Measurements from ENCODE around the gene WNT11.

Gene WNT11

GRCh38 chr11:76185511-76185910 is 20.8 kb downstream of the WNT11 start:
- Histone ChIP-seq H3K36me3 (ENCODE audit: control insufficient read depth in 4 of 4, insufficient read depth in 4 of 4, low read length in 3 of 4) (no peaks in the 10 kb centered on the region), H3K9me3 (ENCODE audit: control extremely low read depth in 1 of 5, control insufficient read depth in 4 of 5, insufficient read depth in 2 of 5, low read depth in 1 of 5, low read length in 4 of 5) (no peaks in the 10 kb centered on the region), H3K4me3 (ENCODE audit: control insufficient read depth in 1 of 7, extremely low read depth in 1 of 7, insufficient read depth in 4 of 7, low read depth in 2 of 7, low read length in 6 of 7) (no peak overlapping the region), H3K4me1 (ENCODE audit: control extremely low read depth in 1 of 4, control insufficient read depth in 4 of 4, insufficient read depth in 4 of 4, low read length in 3 of 4) (peaks cover 0 to 15% (median 11%) of the 10 kb centered on the region in 4 experiments), H3K27me3 (replicated peaks in 2 of 5; ENCODE audit: control insufficient read depth in 4 of 5, insufficient read depth in 5 of 5, low read length in 4 of 5) (no peaks in the 10 kb centered on the region), H3K27ac (ENCODE audit: insufficient read depth in 1 of 2, low read depth in 1 of 2, low read length in 2 of 2, poor library complexity in 1 of 2, severe bottlenecking in 2 of 2) (no peak overlapping the region)
- no peak for DNase-seq
- ChIA-PET POLR2A (no interaction called here), CTCF (interaction anchor here (1.3 to 1.5 kb wide), 5 partner anchors 10 to 288 kb away, joined by 3 to 9 read pairs (median 4); no protein-coding TSS in a partner anchor)
- WGBS (ENCODE audit: insufficient coverage): 96% methylated on average over 9 of the region's 10 CpGs

- CTCF ChIA-PET: interaction anchor here (0.9 to 1.3 kb wide), 2 partner anchors 13 to 133 kb away, joined by 3 to 4 read pairs; no protein-coding TSS in a partner anchor
- Histone ChIP-seq H3K9me3 (ENCODE audit: control extremely low read depth in 1 of 5, control insufficient read depth in 4 of 5, insufficient read depth in 2 of 5, low read depth in 1 of 5, low read length in 4 of 5) (no peaks in the 10 kb centered on the region), H3K27ac (ENCODE audit: insufficient read depth in 1 of 2, low read depth in 1 of 2, low read length in 2 of 2, poor library complexity in 1 of 2, severe bottlenecking in 2 of 2) (no peak overlapping the region), H3K27me3 (replicated peaks in 2 of 5; ENCODE audit: control insufficient read depth in 4 of 5, insufficient read depth in 5 of 5, low read length in 4 of 5) (no peaks in the 10 kb centered on the region), H3K4me1 (ENCODE audit: control extremely low read depth in 1 of 4, control insufficient read depth in 4 of 4, insufficient read depth in 4 of 4, low read length in 3 of 4) (peaks cover 0 to 15% (median 11%) of the 10 kb centered on the region in 4 experiments), H3K36me3 (ENCODE audit: control insufficient read depth in 4 of 4, insufficient read depth in 4 of 4, low read length in 3 of 4) (no peaks in the 10 kb centered on the region), H3K4me3 (ENCODE audit: control insufficient read depth in 1 of 7, extremely low read depth in 1 of 7, insufficient read depth in 4 of 7, low read depth in 2 of 7, low read length in 6 of 7) (no peak overlapping the region)
- POLR2A ChIA-PET: no interaction called here
- peak in 2 of 3 donors; percentile 33 to 46 for DNase-seq
- 29% methylated on average over 3 of the region's 7 CpGs for WGBS (ENCODE audit: insufficient coverage)
Measured at GRCh38 chr11:76184551-76184993, 21.7 kb downstream of the WNT11 start.

- DNase-seq: no peak
- Histone ChIP-seq H3K9me3 (ENCODE audit: control extremely low read depth in 1 of 5, control insufficient read depth in 4 of 5, insufficient read depth in 2 of 5, low read depth in 1 of 5, low read length in 4 of 5) (no peaks in the 10 kb centered on the region), H3K27me3 (replicated peaks in 2 of 5; ENCODE audit: control insufficient read depth in 4 of 5, insufficient read depth in 5 of 5, low read length in 4 of 5) (no peaks in the 10 kb centered on the region), H3K4me1 (ENCODE audit: control extremely low read depth in 1 of 4, control insufficient read depth in 4 of 4, insufficient read depth in 4 of 4, low read length in 3 of 4) (peaks cover 0 to 15% (median 11%) of the 10 kb centered on the region in 4 experiments), H3K4me3 (ENCODE audit: control insufficient read depth in 1 of 7, extremely low read depth in 1 of 7, insufficient read depth in 4 of 7, low read depth in 2 of 7, low read length in 6 of 7) (no peak overlapping the region), H3K27ac (ENCODE audit: insufficient read depth in 1 of 2, low read depth in 1 of 2, low read length in 2 of 2, poor library complexity in 1 of 2, severe bottlenecking in 2 of 2) (no peak overlapping the region), H3K36me3 (ENCODE audit: control insufficient read depth in 4 of 4, insufficient read depth in 4 of 4, low read length in 3 of 4) (no peaks in the 10 kb centered on the region)
- ChIA-PET POLR2A (no interaction called here), CTCF (interaction anchor here (1.0 kb wide), 1 partner anchor 25 kb away, joined by 3 read pairs; the partner anchor contains the start of gene WNT11)
- WGBS (ENCODE audit: insufficient coverage): over 99% methylated on average over 10 of the region's 15 CpGs
Measured at GRCh38 chr11:76181371-76181770, 24.9 kb downstream of the WNT11 start.

- H3K27me3 ChIP-seq (replicated peaks in 2 of 5; ENCODE audit: control insufficient read depth in 4 of 5, insufficient read depth in 5 of 5, low read length in 4 of 5): no peaks in the 10 kb centered on the region
- 91% methylated on average over 12 of the region's 13 CpGs for WGBS (ENCODE audit: insufficient coverage)
- POLR2A ChIA-PET: no interaction called here
- peaks cover 0 to 4% (median 1%) of the 10 kb centered on the region in 4 experiments for H3K4me1 ChIP-seq (ENCODE audit: control extremely low read depth in 1 of 4, control insufficient read depth in 4 of 4, insufficient read depth in 4 of 4, low read length in 3 of 4)
- CTCF ChIA-PET: no interaction called here
- no peak for DNase-seq
- H3K4me3 ChIP-seq (ENCODE audit: control insufficient read depth in 1 of 7, extremely low read depth in 1 of 7, insufficient read depth in 4 of 7, low read depth in 2 of 7, low read length in 6 of 7): no peak overlapping the region
- H3K36me3 ChIP-seq (ENCODE audit: control insufficient read depth in 4 of 4, insufficient read depth in 4 of 4, low read length in 3 of 4): no peaks in the 10 kb centered on the region
- H3K9me3 ChIP-seq (ENCODE audit: control extremely low read depth in 1 of 5, control insufficient read depth in 4 of 5, insufficient read depth in 2 of 5, low read depth in 1 of 5, low read length in 4 of 5): no peaks in the 10 kb centered on the region
- no peak overlapping the region for H3K27ac ChIP-seq (ENCODE audit: insufficient read depth in 1 of 2, low read depth in 1 of 2, low read length in 2 of 2, poor library complexity in 1 of 2, severe bottlenecking in 2 of 2)
Measured at GRCh38 chr11:76179147-76179546, 27.2 kb downstream of the WNT11 start.

GRCh38 chr11:76177250-76177686 is 29.0 kb downstream of the WNT11 start:
- Histone ChIP-seq H3K4me3 (ENCODE audit: control insufficient read depth in 1 of 7, extremely low read depth in 1 of 7, insufficient read depth in 4 of 7, low read depth in 2 of 7, low read length in 6 of 7) (no peak overlapping the region), H3K27ac (ENCODE audit: insufficient read depth in 1 of 2, low read depth in 1 of 2, low read length in 2 of 2, poor library complexity in 1 of 2, severe bottlenecking in 2 of 2) (no peak overlapping the region), H3K36me3 (ENCODE audit: control insufficient read depth in 4 of 4, insufficient read depth in 4 of 4, low read length in 3 of 4) (no peaks in the 10 kb centered on the region), H3K27me3 (replicated peaks in 2 of 5; ENCODE audit: control insufficient read depth in 4 of 5, insufficient read depth in 5 of 5, low read length in 4 of 5) (no peaks in the 10 kb centered on the region), H3K9me3 (ENCODE audit: control extremely low read depth in 1 of 5, control insufficient read depth in 4 of 5, insufficient read depth in 2 of 5, low read depth in 1 of 5, low read length in 4 of 5) (no peaks in the 10 kb centered on the region), H3K4me1 (ENCODE audit: control extremely low read depth in 1 of 4, control insufficient read depth in 4 of 4, insufficient read depth in 4 of 4, low read length in 3 of 4) (no peaks in the 10 kb centered on the region)
- POLR2A ChIA-PET: no interaction called here
- 100% methylated on average over 4 of the region's 6 CpGs for WGBS (ENCODE audit: insufficient coverage)
- no peak for DNase-seq
- CTCF ChIA-PET: no interaction called here

- Histone ChIP-seq H3K36me3 (ENCODE audit: control insufficient read depth in 4 of 4, insufficient read depth in 4 of 4, low read length in 3 of 4) (no peaks in the 10 kb centered on the region), H3K9me3 (ENCODE audit: control extremely low read depth in 1 of 5, control insufficient read depth in 4 of 5, insufficient read depth in 2 of 5, low read depth in 1 of 5, low read length in 4 of 5) (no peaks in the 10 kb centered on the region), H3K27me3 (replicated peaks in 2 of 5; ENCODE audit: control insufficient read depth in 4 of 5, insufficient read depth in 5 of 5, low read length in 4 of 5) (no peaks in the 10 kb centered on the region), H3K27ac (ENCODE audit: insufficient read depth in 1 of 2, low read depth in 1 of 2, low read length in 2 of 2, poor library complexity in 1 of 2, severe bottlenecking in 2 of 2) (no peak overlapping the region), H3K4me1 (ENCODE audit: control extremely low read depth in 1 of 4, control insufficient read depth in 4 of 4, insufficient read depth in 4 of 4, low read length in 3 of 4) (no peaks in the 10 kb centered on the region), H3K4me3 (ENCODE audit: control insufficient read depth in 1 of 7, extremely low read depth in 1 of 7, insufficient read depth in 4 of 7, low read depth in 2 of 7, low read length in 6 of 7) (no peak overlapping the region)
- WGBS (ENCODE audit: insufficient coverage): 97% methylated on average over 8 of the region's 9 CpGs
- ChIA-PET POLR2A (no interaction called here), CTCF (interaction anchor here (1.4 kb wide), 1 partner anchor 32 kb away, joined by 5 read pairs; no protein-coding TSS in a partner anchor)
- DNase-seq: no peak
Measured at GRCh38 chr11:76176463-76176862, 29.8 kb downstream of the WNT11 start.

GRCh38 chr11:76175783-76176182 is 30.5 kb downstream of the WNT11 start:
- DNase-seq: no peak
- POLR2A ChIA-PET: no interaction called here
- no peak overlapping the region for H3K4me3 ChIP-seq (ENCODE audit: control insufficient read depth in 1 of 7, extremely low read depth in 1 of 7, insufficient read depth in 4 of 7, low read depth in 2 of 7, low read length in 6 of 7)
- 95% methylated on average over 3 of the region's 4 CpGs for WGBS (ENCODE audit: insufficient coverage)
- H3K9me3 ChIP-seq (ENCODE audit: control extremely low read depth in 1 of 5, control insufficient read depth in 4 of 5, insufficient read depth in 2 of 5, low read depth in 1 of 5, low read length in 4 of 5): no peaks in the 10 kb centered on the region
- no peaks in the 10 kb centered on the region for H3K4me1 ChIP-seq (ENCODE audit: control extremely low read depth in 1 of 4, control insufficient read depth in 4 of 4, insufficient read depth in 4 of 4, low read length in 3 of 4)
- no peaks in the 10 kb centered on the region for H3K27me3 ChIP-seq (replicated peaks in 2 of 5; ENCODE audit: control insufficient read depth in 4 of 5, insufficient read depth in 5 of 5, low read length in 4 of 5)
- no peak overlapping the region for H3K27ac ChIP-seq (ENCODE audit: insufficient read depth in 1 of 2, low read depth in 1 of 2, low read length in 2 of 2, poor library complexity in 1 of 2, severe bottlenecking in 2 of 2)
- no peaks in the 10 kb centered on the region for H3K36me3 ChIP-seq (ENCODE audit: control insufficient read depth in 4 of 4, insufficient read depth in 4 of 4, low read length in 3 of 4)
- CTCF ChIA-PET: interaction anchor here (0.6 to 1.4 kb wide), 3 partner anchors 23 to 119 kb away, joined by 3 to 5 read pairs (median 3); no protein-coding TSS in a partner anchor
